Fibroblast of lung (primary cell): ENCODE measurements around the gene RAB20.

Experiments
- CTCF ChIP-seq, 2 donors: IDR thresholded peaks in 1 of 2; conservative IDR thresholded peaks in 1 of 2; 1 replicate in 1 of 2; 2 replicates in 1 of 2; pipeline ENCODE4 v1.5.1; 2011 to 2012; ENCODE audit warnings: low read length in 2 of 2, control low read depth in 1 of 2, inconsistent platforms in 1 of 2, low read depth in 1 of 2, mild to moderate bottlenecking in 1 of 2
- EZH2 ChIP-seq: IDR thresholded peaks from 2 replicates; pipeline ENCODE4 v1.5.1; 2012; ENCODE audit warnings: low read length, control low read depth, mild to moderate bottlenecking; ENCODE audit errors: missing control alignments

DNA sequence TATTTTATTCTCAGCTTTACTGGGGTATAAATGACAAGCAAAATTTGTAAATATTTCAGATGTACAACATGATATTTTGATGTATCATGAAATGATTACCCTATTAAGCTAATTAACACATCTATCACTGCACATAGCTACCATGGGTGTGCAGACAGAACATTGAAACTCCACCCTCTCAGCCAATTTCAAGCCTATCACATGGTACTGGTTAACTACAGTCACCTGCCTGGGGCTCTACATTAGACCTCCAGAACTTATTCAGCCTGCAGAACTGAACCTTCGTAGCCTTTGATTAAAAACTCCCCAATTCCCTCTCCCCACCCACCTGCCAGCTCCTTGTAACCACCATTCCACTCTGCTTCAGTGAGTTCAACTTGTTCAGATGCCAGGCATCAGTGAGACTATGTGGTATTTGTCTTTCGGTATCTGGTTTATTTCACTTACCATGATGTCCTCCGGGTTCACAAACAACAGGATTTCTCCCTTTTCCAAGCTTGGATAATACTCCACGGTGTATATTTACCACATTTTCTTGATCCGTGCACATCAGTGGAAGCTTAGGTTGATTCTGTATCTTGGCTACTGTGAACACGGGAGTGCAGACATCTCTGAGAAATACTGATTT is 19.2 kb downstream of the RAB20 start:
- no peak for TF ChIP-seq CTCF (conservative IDR thresholded peaks at IDR 0.05 in 1 of 2, IDR thresholded peaks at IDR 0.05 in 1 of 2; ENCODE audit: low read depth in 1 of 2, low read length in 2 of 2)
- no peak for TF ChIP-seq EZH2
